WERI-Rb-1 (cell line): Measurements from ENCODE around the gene BLVRA.

ENCODE experiments used
- DNase-seq: peaks from one replicate; pipeline ENCODE4 v3.0.0-alpha.2; 2020
- H3K27ac ChIP-seq: fragments of 250-450 bp; sonication (Bioruptor Pico); 2 replicates; pipeline ENCODE4 v1.5.1; 2020; ENCODE audit warnings: mild to moderate bottlenecking, moderate library complexity
- H3K27me3 ChIP-seq: fragments of 250-450 bp; sonication (Bioruptor Pico); 2 replicates; pipeline ENCODE4 v1.5.1; 2021; ENCODE audit warnings: mild to moderate bottlenecking, low read depth, moderate library complexity; ENCODE audit not compliant: insufficient read depth, severe bottlenecking
- H3K36me3 ChIP-seq: fragments of 250-450 bp; sonication (Bioruptor Pico); 2 replicates; pipeline ENCODE4 v1.5.1; 2020; ENCODE audit warnings: mild to moderate bottlenecking, moderate library complexity
- H3K4me3 ChIP-seq: 2 replicates; pipeline ENCODE4 v1.5.1; 2011; ENCODE audit warnings: low read depth, mild to moderate bottlenecking, control low read depth, low read length
- H3K9me3 ChIP-seq: fragments of 250-450 bp; sonication (Bioruptor Pico); 2 replicates; pipeline ENCODE4 v1.5.1; 2021; ENCODE audit warnings: mild to moderate bottlenecking, moderate library complexity; ENCODE audit not compliant: severe bottlenecking
- TF ChIP-seq, protein P1 (sequence below): IDR thresholded peaks from 2 replicates; pipeline ENCODE4 v1.5.1; 2011; ENCODE audit warnings: low read depth, mild to moderate bottlenecking, control low read depth, inconsistent platforms, low read length

BLVRA gene

DNA sequence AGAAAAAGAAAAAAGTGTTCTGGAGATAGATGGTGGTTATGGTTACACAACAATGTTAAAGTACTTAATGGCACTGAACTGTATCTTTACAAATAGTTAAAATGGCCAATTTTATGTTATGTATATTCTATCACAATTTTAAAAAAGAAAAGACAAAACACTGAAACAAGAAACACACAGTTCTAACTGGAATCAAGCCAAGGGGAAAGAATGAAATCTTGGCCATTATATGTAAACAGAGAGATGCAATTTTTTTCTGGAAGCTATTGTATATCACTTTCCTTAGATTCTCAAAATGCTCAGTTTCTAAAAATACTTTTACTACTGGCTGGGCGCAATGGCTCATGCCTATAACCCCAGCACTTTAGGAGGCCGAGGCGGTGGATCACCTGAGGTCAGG lies 33.2 kb upstream of the BLVRA start:
- TF ChIP-seq, protein P1, sequence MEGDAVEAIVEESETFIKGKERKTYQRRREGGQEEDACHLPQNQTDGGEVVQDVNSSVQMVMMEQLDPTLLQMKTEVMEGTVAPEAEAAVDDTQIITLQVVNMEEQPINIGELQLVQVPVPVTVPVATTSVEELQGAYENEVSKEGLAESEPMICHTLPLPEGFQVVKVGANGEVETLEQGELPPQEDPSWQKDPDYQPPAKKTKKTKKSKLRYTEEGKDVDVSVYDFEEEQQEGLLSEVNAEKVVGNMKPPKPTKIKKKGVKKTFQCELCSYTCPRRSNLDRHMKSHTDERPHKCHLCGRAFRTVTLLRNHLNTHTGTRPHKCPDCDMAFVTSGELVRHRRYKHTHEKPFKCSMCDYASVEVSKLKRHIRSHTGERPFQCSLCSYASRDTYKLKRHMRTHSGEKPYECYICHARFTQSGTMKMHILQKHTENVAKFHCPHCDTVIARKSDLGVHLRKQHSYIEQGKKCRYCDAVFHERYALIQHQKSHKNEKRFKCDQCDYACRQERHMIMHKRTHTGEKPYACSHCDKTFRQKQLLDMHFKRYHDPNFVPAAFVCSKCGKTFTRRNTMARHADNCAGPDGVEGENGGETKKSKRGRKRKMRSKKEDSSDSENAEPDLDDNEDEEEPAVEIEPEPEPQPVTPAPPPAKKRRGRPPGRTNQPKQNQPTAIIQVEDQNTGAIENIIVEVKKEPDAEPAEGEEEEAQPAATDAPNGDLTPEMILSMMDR, result no peak

DNA sequence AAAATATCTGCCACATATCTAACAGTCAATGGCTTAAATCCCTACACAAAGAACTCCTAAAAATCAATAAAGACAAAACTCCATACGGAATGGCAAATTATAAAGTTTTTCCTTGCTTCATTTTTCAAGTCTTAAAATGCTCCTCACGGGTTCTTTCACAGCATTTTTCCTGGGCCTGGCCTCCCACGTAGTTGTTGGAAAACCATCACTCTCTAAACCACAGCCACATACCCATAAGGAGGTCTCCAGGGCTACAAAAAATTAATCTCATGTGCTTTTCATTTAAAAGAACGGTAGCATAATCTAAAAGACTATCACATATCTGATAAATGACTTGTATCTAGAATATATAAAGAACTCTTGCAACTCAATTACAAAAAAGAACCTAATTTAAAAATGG lies 32.0 kb upstream of the BLVRA start:
- Histone ChIP-seq H3K36me3 (peaks cover 3% of the 10 kb centered on the region; the same call in 1 of the 2 replicates), H3K9me3 (no peaks in the 10 kb centered on the region), H3K27me3 (no peaks in the 10 kb centered on the region), H3K4me3 (no peak overlapping the region), H3K27ac (no peak overlapping the region)
- TF ChIP-seq, protein P1, result no peak
- DNase-seq, result no peak

More for the DNA sequence above, 33.2 kb upstream of the BLVRA start:
- no peaks in the 10 kb centered on the region for H3K27me3 ChIP-seq
- no peaks in the 10 kb centered on the region for H3K9me3 ChIP-seq
- H3K36me3 ChIP-seq, result peaks cover 5% of the 10 kb centered on the region; the same call in 1 of the 2 replicates
- no peak overlapping the region for H3K27ac ChIP-seq
- no peak for DNase-seq
- H3K4me3 ChIP-seq, result no peak overlapping the region

DNA sequence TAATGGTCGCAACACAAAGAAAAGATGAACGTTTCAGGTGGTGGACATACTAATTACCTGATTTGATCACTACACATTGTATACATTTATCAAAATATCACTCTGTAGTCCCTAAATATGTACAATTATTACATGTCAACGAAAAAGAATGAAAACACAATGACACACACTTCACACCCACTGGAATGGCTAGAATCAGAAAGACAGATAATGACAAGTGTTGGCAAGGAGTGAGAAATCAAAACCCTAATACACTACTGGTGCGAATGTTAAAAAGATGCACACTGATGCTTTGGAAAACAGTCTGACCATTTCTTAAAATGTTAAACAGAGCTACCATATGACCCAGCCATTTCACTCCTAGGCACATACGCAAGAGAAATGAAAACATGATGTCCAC lies 31.5 kb upstream of the BLVRA start:
- TF ChIP-seq, protein P1, result no peak
- peaks cover 3% of the 10 kb centered on the region; the same call in 1 of the 2 replicates for H3K36me3 ChIP-seq
- H3K9me3 ChIP-seq, result no peaks in the 10 kb centered on the region
- DNase-seq, result no peak
- H3K4me3 ChIP-seq, result no peak overlapping the region
- no peak overlapping the region for H3K27ac ChIP-seq
- H3K27me3 ChIP-seq, result no peaks in the 10 kb centered on the region

DNA sequence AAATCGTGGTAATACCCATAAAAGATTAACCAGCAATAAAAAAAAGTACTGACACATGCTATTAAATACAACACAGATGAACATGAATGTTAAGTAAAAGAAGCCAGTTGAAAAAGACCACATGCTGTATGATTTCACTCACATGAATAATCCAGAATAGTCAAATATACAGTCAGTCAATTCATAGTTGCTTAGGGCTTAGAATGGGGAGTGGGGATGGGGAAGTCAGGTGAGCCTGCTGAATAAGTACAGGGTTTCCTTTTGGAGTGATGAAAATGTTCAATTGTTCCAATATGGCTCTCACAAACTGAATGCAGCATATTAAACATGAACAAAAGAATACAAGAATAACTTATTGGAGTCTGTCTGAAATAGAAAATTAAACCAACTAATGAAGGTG lies 31.0 kb upstream of the BLVRA start:
- H3K9me3 ChIP-seq, result no peaks in the 10 kb centered on the region
- TF ChIP-seq, protein P1, result no peak
- no peaks in the 10 kb centered on the region for H3K27me3 ChIP-seq
- no peak for DNase-seq
- peaks cover 3% of the 10 kb centered on the region; the same call in 1 of the 2 replicates for H3K36me3 ChIP-seq
- H3K4me3 ChIP-seq, result no peak overlapping the region
- H3K27ac ChIP-seq, result no peak overlapping the region

DNA sequence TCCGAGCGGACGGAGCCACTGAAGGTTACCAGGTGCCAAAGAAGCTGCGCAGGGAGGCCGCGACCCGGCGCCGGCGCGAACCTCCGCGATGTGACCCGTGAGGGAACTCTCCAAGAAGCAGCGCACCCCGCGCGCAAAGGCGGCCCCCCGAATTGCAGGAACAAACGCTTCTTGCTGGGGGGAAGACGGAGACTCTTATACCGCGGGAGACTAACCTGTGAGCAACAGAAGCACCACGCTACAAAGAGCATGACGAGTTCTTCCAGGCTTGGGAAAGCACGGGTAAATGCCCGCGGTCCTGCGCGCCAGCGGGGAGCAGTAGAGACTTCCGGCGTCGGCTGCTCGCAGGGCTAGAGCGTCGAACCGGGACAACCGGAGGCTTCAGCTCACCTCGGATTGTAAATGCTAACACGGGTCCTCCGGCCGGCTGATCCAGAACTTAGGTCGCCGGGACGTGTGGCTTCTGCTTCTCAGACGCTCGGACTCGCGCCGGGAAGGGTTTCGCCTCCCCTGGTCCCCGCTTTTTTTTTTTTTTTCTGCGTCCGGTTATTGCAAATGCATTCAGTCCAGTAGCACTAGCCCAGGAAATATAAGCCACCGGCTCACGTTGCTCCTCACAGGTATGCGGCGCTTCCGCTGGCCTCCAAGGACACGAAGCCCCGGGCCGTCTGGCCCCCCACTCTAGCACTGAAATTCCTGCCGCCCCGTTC lies 29.1 kb upstream of the BLVRA start, which contains the start of gene COA1:
Gene COA1, minus strand, starts transcription at position 310 of the 710 bp plus-strand sequence. CDS start 80,909 bp downstream, outside the sequence.
- DNase-seq, result peak; percentile 87
- Histone ChIP-seq H3K36me3 (peaks cover 3% of the 10 kb centered on the region; the same call in 1 of the 2 replicates), H3K27ac (peak within 1 kb of the TSS; percentile 89), H3K9me3 (no peaks in the 10 kb centered on the region), H3K4me3 (peak within 1 kb of the TSS; percentile 97), H3K27me3 (no peaks in the 10 kb centered on the region)
- TF ChIP-seq, protein P1, result no peak
